Ishikawa (cell line): Measurements from ENCODE around the gene GNB1L.
A peak's percentile ranks its signal among the peaks of the same experiment; 100 is the strongest.

Experiments used
- CEBPB ChIP-seq: IDR thresholded peaks from 2 replicates; pipeline ENCODE4 v1.6.1; 2012
- CREB1 ChIP-seq: IDR thresholded peaks from 2 replicates; pipeline ENCODE4 v1.6.1; 2012; ENCODE audit warnings: low read depth
- EGR1 ChIP-seq: IDR thresholded peaks from 2 replicates; pipeline ENCODE4 v1.6.1; 2012
- EP300 ChIP-seq: IDR thresholded peaks from 2 replicates; pipeline ENCODE4 v1.6.1; 2012; ENCODE audit warnings: borderline replicate concordance
- FOXM1 ChIP-seq: IDR thresholded peaks from 2 replicates; pipeline ENCODE4 v1.6.1; 2012; ENCODE audit warnings: low read depth, borderline replicate concordance
- MAX ChIP-seq: IDR thresholded peaks from 2 replicates; pipeline ENCODE4 v1.6.1; 2012
- NFIC ChIP-seq: IDR thresholded peaks from 2 replicates; pipeline ENCODE4 v1.6.1; 2012
- RAD21 ChIP-seq: IDR thresholded peaks from 2 replicates; pipeline ENCODE4 v1.6.1; 2012; ENCODE audit warnings: low read depth
- REST ChIP-seq: IDR thresholded peaks from 2 replicates; pipeline ENCODE4 v1.6.1; 2012; ENCODE audit warnings: low read depth, mild to moderate bottlenecking
- TAF1 ChIP-seq: IDR thresholded peaks from 2 replicates; pipeline ENCODE4 v1.6.1; 2012; ENCODE audit warnings: low read depth, mild to moderate bottlenecking
- TCF12 ChIP-seq: IDR thresholded peaks from 2 replicates; pipeline ENCODE4 v1.6.1; 2012; ENCODE audit warnings: low read depth
- TEAD4 ChIP-seq: IDR thresholded peaks from 2 replicates; pipeline ENCODE4 v1.6.1; 2012
- USF1 ChIP-seq: IDR thresholded peaks from 2 replicates; pipeline ENCODE4 v1.6.1; 2012
- YY1 ChIP-seq: IDR thresholded peaks from 2 replicates; pipeline ENCODE4 v1.6.1; 2012; ENCODE audit warnings: low read depth
- ZBTB7A ChIP-seq: IDR thresholded peaks from 2 replicates; pipeline ENCODE4 v1.6.1; 2012; ENCODE audit warnings: low read depth

The GNB1L gene

GRCh38 chr22:19880786-19881569 lies 26.3 kb upstream of the GNB1L start:
- TF ChIP-seq CREB1 (no peak), USF1 (0 out of 2 replicates have a peak, but pooled peaks have one; percentile 6), RAD21 (peak; percentile 13; the same call in 1 of the 2 replicates), CEBPB (peak; percentile 8; the same call in 1 of the 2 replicates), EP300 (peak; percentile 94), FOXM1 (peak; percentile 83; the same call in 1 of the 2 replicates), TCF12 (peak; percentile 95), TAF1 (no peak), ZBTB7A (peak; percentile 91), TEAD4 (peak; percentile 100), MAX (peak; percentile 38), REST (no peak), YY1 (no peak), EGR1 (0 out of 2 replicates have a peak, but pooled peaks have one; percentile 39), NFIC (peak; percentile 79)

- TF ChIP-seq RAD21 (no peak), NFIC (no peak), YY1 (no peak), ZBTB7A (no peak), FOXM1 (no peak), MAX (no peak), REST (no peak), EP300 (no peak), TEAD4 (no peak), CREB1 (no peak), CEBPB (no peak), TCF12 (no peak), EGR1 (no peak)
Measured at GRCh38 chr22:19879992-19880785, 25.5 kb upstream of the GNB1L start.

GRCh38 chr22:19879643-19879991 lies 24.9 kb upstream of the GNB1L start:
- no peak for TF ChIP-seq TAF1
- no peak for TF ChIP-seq RAD21
- TF ChIP-seq CEBPB: no peak
- no peak for TF ChIP-seq ZBTB7A
- no peak for TF ChIP-seq EGR1
- TF ChIP-seq CREB1: no peak
- no peak for TF ChIP-seq TCF12

GRCh38 chr22:19879246-19879570 lies 24.5 kb upstream of the GNB1L start:
- TF ChIP-seq NFIC (no peak), CEBPB (no peak), CREB1 (no peak)

GRCh38 chr22:19878461-19879245 lies 24.0 kb upstream of the GNB1L start:
- no peak for TF ChIP-seq ZBTB7A
- TF ChIP-seq EGR1: no peak
- 0 out of 2 replicates have a peak, but pooled peaks have one; percentile 16 for TF ChIP-seq REST
